RWPE2 (cell line): Measurements from ENCODE around the gene ZBTB48.

Source experiments
- ATAC-seq: fragments of 200-7000 bp; cut with Tn5 transposase; 3 replicates; pipeline ENCODE4 v1.9.1; 2021; ENCODE audit warnings: low read depth
- DNase-seq: peaks from one replicate; pipeline ENCODE4 v3.0.0-alpha.2; 2020; ENCODE audit warnings: low spot score
- H3K27ac ChIP-seq: fragments of 450-650 bp; 2 replicates; pipeline ENCODE4 v1.5.1; 2017; ENCODE audit warnings: mild to moderate bottlenecking; ENCODE audit not compliant: poor library complexity, severe bottlenecking
- H3K27me3 ChIP-seq: fragments of 250-450 bp; sonication (Bioruptor Pico); 2 replicates; pipeline ENCODE4 v1.5.1; 2021; ENCODE audit warnings: mild to moderate bottlenecking, moderate library complexity; ENCODE audit not compliant: insufficient read depth, poor library complexity, severe bottlenecking
- H3K36me3 ChIP-seq: fragments of 250-450 bp; sonication (Bioruptor Pico); 2 replicates; pipeline ENCODE4 v1.5.1; 2020; ENCODE audit warnings: low read depth, mild to moderate bottlenecking, moderate library complexity
- H3K4me1 ChIP-seq: fragments of 250-450 bp; sonication (Bioruptor Pico); 2 replicates; pipeline ENCODE4 v1.5.1; 2021; ENCODE audit warnings: mild to moderate bottlenecking, moderate library complexity; ENCODE audit not compliant: insufficient read depth, poor library complexity, severe bottlenecking
- H3K4me3 ChIP-seq: fragments of 250-450 bp; sonication (Bioruptor Pico); 2 replicates; pipeline ENCODE4 v1.5.1; 2021; ENCODE audit warnings: mild to moderate bottlenecking, moderate library complexity; ENCODE audit not compliant: severe bottlenecking
- H3K9me3 ChIP-seq: fragments of 250-450 bp; sonication (Bioruptor Pico); 2 replicates; pipeline ENCODE4 v1.5.1; 2021; ENCODE audit warnings: mild to moderate bottlenecking, moderate library complexity; ENCODE audit not compliant: severe bottlenecking
- TF ChIP-seq, protein P1 (sequence below): fragments of 450-650 bp; IDR thresholded peaks from one replicate; pipeline ENCODE4 v1.5.1; 2017; ENCODE audit warnings: mild to moderate bottlenecking, moderate library complexity; ENCODE audit not compliant: poor library complexity, severe bottlenecking

Gene ZBTB48

DNA sequence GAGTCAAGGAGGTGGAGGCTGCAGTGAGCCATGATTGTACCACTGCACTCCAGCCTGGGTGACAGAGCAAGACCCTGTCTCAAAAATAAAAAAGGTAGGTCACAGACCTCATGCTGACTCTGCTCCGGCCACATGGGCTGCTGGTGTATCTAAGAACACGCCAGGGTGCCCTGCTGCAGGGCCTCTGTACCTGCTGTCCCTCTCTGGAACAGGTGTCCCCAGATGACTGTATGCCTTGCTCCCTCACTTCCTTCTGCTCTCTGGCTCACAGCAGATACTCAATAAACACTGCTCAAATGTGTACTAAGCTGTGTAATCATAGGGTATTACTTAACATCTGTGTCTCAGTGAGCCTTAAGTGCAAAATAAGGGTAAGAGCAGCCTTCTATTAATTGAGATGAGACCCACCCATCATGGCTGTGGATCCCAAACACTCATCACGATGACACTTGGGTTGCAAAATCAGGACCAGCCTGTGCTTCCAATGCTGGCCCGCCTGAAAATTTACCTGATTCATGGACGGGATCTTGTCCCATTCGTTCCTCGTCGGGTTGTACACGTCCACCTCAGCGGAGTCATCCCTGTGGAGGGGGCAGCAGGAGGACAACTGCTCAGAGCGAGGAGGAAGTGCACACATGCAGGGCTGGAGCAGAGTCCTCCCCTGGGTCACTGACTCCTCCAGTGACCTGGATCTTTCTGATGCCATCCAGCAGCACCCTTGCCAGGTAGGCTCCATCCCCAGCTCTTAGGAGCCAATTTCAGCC lies 15.4 kb downstream of the ZBTB48 start:
- no peaks in the 10 kb centered on the region for H3K9me3 ChIP-seq
- no peak for ATAC-seq
- H3K4me3 ChIP-seq, result no peak overlapping the region
- H3K36me3 ChIP-seq, result peaks cover 82% of the 10 kb centered on the region
- H3K4me1 ChIP-seq, result peaks cover 12% of the 10 kb centered on the region
- H3K27me3 ChIP-seq, result no peaks in the 10 kb centered on the region
- no peak overlapping the region for H3K27ac ChIP-seq
- DNase-seq, result no peak
- TF ChIP-seq, protein P1, sequence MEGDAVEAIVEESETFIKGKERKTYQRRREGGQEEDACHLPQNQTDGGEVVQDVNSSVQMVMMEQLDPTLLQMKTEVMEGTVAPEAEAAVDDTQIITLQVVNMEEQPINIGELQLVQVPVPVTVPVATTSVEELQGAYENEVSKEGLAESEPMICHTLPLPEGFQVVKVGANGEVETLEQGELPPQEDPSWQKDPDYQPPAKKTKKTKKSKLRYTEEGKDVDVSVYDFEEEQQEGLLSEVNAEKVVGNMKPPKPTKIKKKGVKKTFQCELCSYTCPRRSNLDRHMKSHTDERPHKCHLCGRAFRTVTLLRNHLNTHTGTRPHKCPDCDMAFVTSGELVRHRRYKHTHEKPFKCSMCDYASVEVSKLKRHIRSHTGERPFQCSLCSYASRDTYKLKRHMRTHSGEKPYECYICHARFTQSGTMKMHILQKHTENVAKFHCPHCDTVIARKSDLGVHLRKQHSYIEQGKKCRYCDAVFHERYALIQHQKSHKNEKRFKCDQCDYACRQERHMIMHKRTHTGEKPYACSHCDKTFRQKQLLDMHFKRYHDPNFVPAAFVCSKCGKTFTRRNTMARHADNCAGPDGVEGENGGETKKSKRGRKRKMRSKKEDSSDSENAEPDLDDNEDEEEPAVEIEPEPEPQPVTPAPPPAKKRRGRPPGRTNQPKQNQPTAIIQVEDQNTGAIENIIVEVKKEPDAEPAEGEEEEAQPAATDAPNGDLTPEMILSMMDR, result no peak

DNA sequence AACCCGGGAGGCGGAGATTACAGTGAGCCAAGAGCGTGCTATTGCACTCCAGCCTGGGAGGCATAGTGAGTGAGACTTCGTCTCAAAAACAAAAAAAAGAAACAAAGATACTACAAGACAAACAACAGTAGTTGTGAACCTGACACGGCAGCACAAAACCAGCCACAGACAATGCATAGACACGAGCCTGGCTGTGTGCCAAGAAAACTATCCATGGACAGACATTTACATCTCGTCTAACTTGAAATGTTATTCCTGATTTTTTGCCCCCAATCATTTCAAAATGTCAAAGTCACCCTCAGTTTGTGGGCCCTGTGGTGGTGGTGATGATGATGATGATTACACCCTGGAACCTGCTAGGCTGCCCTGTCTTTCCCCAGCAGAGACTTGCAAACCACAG lies 16.6 kb downstream of the ZBTB48 start:
- DNase-seq (no peak), ATAC-seq (no peak)
- H3K4me1 ChIP-seq, result peaks cover 14% of the 10 kb centered on the region
- TF ChIP-seq, protein P1, result no peak
- H3K36me3 ChIP-seq, result peaks cover 76% of the 10 kb centered on the region
- no peak overlapping the region for H3K27ac ChIP-seq
- no peaks in the 10 kb centered on the region for H3K9me3 ChIP-seq
- no peaks in the 10 kb centered on the region for H3K27me3 ChIP-seq
- no peak overlapping the region for H3K4me3 ChIP-seq

DNA sequence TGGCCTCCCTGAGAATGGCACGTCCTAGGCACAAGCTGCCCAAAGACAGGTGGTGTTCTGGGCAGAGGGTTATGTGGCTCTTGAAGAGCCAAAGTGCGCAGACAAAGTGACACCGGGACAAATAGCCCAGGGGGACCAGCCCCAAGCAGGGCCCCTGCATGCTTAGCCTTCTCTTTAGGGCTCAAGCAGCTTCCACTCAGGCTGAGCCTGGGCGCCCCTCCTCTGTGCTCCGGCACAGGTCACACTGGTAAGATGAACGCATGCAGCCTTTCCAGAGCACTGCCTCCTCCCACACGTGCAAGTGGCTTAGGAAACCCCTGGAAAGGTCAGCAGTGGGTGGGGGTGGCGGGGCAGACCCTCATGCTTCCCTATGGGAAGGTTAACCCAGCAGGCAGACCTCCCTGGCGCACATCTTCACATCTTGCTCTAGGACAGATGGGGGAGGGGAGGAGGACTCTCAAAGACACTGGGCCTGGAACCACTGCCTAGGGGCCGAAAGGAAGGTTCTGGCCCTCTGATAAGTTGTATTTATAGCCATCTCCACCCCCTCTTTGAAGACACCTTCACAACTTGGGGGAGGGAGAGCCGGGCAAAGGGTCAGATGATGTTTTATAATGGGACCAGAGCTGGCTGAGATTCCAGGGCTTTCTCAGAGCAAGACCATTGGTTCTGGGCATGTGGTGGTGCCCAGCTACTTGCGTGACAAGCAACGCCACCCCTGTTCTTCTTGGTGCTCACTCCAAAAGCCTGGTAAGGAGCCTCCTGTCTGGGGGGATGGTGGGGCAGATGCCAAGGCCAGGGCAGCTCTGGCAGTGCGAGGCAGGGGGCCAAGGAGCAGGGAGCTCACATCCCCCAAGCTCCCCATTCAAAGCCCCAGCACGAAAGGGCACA lies 17.3 kb downstream of the ZBTB48 start:
- peak; percentile 49 for DNase-seq
- Histone ChIP-seq H3K9me3 (no peaks in the 10 kb centered on the region), H3K4me1 (peaks cover 14% of the 10 kb centered on the region), H3K4me3 (no peak overlapping the region), H3K27ac (no peak overlapping the region), H3K36me3 (peaks cover 76% of the 10 kb centered on the region), H3K27me3 (no peaks in the 10 kb centered on the region)
- ATAC-seq, result no peak
- TF ChIP-seq, protein P1, result no peak

DNA sequence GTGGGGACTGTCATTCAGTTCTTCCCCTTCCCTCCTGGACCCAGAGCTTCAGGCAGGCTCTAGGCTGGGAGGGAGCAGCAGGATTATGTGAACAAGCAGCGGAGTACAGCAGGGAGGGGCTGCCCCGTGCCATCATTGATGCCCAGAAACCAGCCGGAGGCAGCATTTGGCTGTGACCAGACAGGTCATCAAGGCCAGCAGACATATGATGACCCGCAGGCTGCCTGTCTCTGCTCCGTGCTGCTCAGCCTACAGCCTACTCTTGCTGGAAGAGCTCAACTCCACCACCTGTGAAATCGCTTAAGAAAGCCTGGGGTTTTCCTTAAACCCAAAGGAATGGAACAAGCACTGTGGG lies 18.0 kb downstream of the ZBTB48 start:
- Histone ChIP-seq H3K9me3 (no peaks in the 10 kb centered on the region), H3K36me3 (peaks cover 70% of the 10 kb centered on the region), H3K27me3 (no peaks in the 10 kb centered on the region), H3K4me3 (no peak overlapping the region), H3K4me1 (peaks cover 14% of the 10 kb centered on the region), H3K27ac (no peak overlapping the region)
- no peak for ATAC-seq
- TF ChIP-seq, protein P1, result no peak
- DNase-seq, result no peak
